PC-9 (cell line): ENCODE data around the gene XXYLT1. TPM values are rescaled to one million over a fixed set of nuclear protein-coding genes. Genes with fewer than 3 reads are reported as not detected.

ENCODE experiments used
- BruUV-seq: library from RNA; stranded (reverse); fragments of 400-500 nt; replicated peaks from 2 replicates; lab custom pipeline; 2021; lab: Mats Ljungman, UMichigan
- CTCF ChIA-PET: fragments of 300-600 bp; sonication (Branson Sonifier 250); formaldehyde crosslinking; loops from one replicate; lab custom pipeline; 2022; ENCODE audit warnings: antibody characterized with exemption; lab: Charles Lee
- POLR2A ChIA-PET: fragments of 300-600 bp; sonication (Branson Sonifier 250); formaldehyde crosslinking; loops from one replicate; lab custom pipeline; 2022; ENCODE audit warnings: antibody characterized with exemption; ENCODE audit not compliant: unreplicated experiment; lab: Charles Lee
- DNase-seq, 2 experiments: peaks; one replicate each; pipeline versions ENCODE4 v3.0.0 to v3.0.0-alpha.2; 2015 to 2022; ENCODE audit warnings: mixed read lengths in 1 of 2
- H2AFZ ChIP-seq: fragments of 200-600 bp; sonication (generic); 2 replicates; pipeline ENCODE4 v1.8.1; 2017; ENCODE audit warnings: antibody characterized with exemption
- H3F3A ChIP-seq: fragments of 200-600 bp; sonication (generic); 2 replicates; pipeline ENCODE4 v1.8.1; 2017; ENCODE audit warnings: antibody characterized with exemption, mild to moderate bottlenecking, low read depth; ENCODE audit not compliant: insufficient read depth
- H3K27ac ChIP-seq: fragments of 200-600 bp; sonication (generic); 2 replicates; pipeline ENCODE4 v1.6.1; 2016; ENCODE audit warnings: mixed run types
- H3K27me3 ChIP-seq: fragments of 200-600 bp; sonication (generic); 2 replicates; pipeline ENCODE4 v1.6.1; 2016; ENCODE audit warnings: low read depth, mixed run types; ENCODE audit not compliant: insufficient read depth
- H3K36me3 ChIP-seq: fragments of 200-600 bp; sonication (generic); 2 replicates; pipeline ENCODE4 v1.6.1; 2016; ENCODE audit warnings: low read depth, mixed run types
- H3K4me1 ChIP-seq: fragments of 200-600 bp; sonication (generic); replicated peaks from 2 replicates; pipeline ENCODE4 v1.6.1; 2016; ENCODE audit warnings: mixed run types; ENCODE audit not compliant: insufficient read depth
- H3K4me2 ChIP-seq: fragments of 200-600 bp; sonication (generic); 2 replicates; pipeline ENCODE4 v1.6.1; 2017; ENCODE audit warnings: mixed run types
- H3K4me3 ChIP-seq: fragments of 200-600 bp; sonication (generic); 2 replicates; pipeline ENCODE4 v1.6.1; 2016; ENCODE audit warnings: mixed run types
- H3K79me2 ChIP-seq: fragments of 200-600 bp; sonication (generic); 2 replicates; pipeline ENCODE4 v1.6.1; 2017; ENCODE audit warnings: low read depth, mixed run types
- H3K9me2 ChIP-seq: fragments of 200-600 bp; sonication (generic); 2 replicates; pipeline ENCODE4 v1.8.1; 2017; ENCODE audit warnings: mild to moderate bottlenecking; ENCODE audit not compliant: insufficient read depth
- H3K9me3 ChIP-seq: fragments of 200-600 bp; sonication (generic); 2 replicates; pipeline ENCODE4 v1.8.1; 2016; ENCODE audit warnings: low read depth; ENCODE audit not compliant: insufficient read depth
- H4K20me1 ChIP-seq: fragments of 200-600 bp; sonication (generic); 2 replicates; pipeline ENCODE4 v1.8.1; 2017; ENCODE audit not compliant: insufficient read depth
- EZH2 ChIP-seq: fragments of 200-600 bp; sonication (generic); IDR thresholded peaks from 2 replicates; pipeline ENCODE4 v1.8.0; 2017; ENCODE audit warnings: antibody characterized with exemption, low read depth
- intact Hi-C: fragments of 100-400 bp; cut with micrococcal nuclease; formaldehyde crosslinking; loops from one replicate; pipeline ENCODE4 v1.10.0; 2022; ENCODE audit not compliant: unreplicated experiment
- total RNA-seq: library from RNA; stranded (reverse); gene quantifications from 2 replicates; pipeline ENCODE4 v1.2.3, GENCODE V29; 2021
- TF ChIP-seq, protein P1 (sequence below): fragments of 200-600 bp; sonication (generic); conservative IDR thresholded peaks from 2 replicates; pipeline ENCODE4 v1.6.1; 2017; ENCODE audit warnings: mixed run types, antibody characterized with exemption, mild to moderate bottlenecking, moderate library complexity

The XXYLT1 gene
- total RNA-seq, 1 experiment from 2014 or later, result 13.3 TPM

DNA sequence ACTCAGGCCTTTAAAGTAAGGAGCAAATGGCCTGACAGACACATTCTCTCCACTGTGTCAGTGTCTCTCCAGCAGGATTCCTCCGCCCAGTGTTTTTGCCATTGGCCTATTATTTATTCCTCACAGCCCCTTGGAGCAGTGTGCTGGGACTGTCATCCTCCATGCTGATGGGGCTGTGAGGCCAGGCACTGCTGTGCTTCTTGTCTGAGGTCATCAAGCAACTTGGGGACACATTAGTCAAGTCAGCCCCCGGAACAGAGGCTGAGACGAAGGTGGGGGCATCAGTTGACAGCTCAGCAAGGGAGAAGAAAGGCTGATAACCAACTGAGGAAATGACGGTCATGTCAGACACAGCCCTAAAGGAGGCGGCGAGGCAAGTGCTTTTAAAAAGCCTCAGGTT is 67.4 kb downstream of the XXYLT1 start:
- no peak for TF ChIP-seq EZH2
- TF ChIP-seq, protein P1, sequence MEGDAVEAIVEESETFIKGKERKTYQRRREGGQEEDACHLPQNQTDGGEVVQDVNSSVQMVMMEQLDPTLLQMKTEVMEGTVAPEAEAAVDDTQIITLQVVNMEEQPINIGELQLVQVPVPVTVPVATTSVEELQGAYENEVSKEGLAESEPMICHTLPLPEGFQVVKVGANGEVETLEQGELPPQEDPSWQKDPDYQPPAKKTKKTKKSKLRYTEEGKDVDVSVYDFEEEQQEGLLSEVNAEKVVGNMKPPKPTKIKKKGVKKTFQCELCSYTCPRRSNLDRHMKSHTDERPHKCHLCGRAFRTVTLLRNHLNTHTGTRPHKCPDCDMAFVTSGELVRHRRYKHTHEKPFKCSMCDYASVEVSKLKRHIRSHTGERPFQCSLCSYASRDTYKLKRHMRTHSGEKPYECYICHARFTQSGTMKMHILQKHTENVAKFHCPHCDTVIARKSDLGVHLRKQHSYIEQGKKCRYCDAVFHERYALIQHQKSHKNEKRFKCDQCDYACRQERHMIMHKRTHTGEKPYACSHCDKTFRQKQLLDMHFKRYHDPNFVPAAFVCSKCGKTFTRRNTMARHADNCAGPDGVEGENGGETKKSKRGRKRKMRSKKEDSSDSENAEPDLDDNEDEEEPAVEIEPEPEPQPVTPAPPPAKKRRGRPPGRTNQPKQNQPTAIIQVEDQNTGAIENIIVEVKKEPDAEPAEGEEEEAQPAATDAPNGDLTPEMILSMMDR, result no peak
- BruUV-seq, result no TSS peak
- H3K4me1 ChIP-seq, result peaks cover 12% of the 10 kb centered on the region
- no peak overlapping the region for H3K27ac ChIP-seq
- H3K79me2 ChIP-seq, result no peaks in the 10 kb centered on the region
- H3K4me3 ChIP-seq, result no peak overlapping the region
- no peaks in the 10 kb centered on the region for H3K9me3 ChIP-seq
- peaks cover under 1% of the 10 kb centered on the region; the same call in 1 of the 2 replicates for H3F3A ChIP-seq
- H3K36me3 ChIP-seq, result no peaks in the 10 kb centered on the region
- DNase-seq, result no peak
- CTCF ChIA-PET, result no interaction called here
- POLR2A ChIA-PET, result no interaction called here
- no peaks in the 10 kb centered on the region for H3K27me3 ChIP-seq
- H3K4me2 ChIP-seq, result no peak overlapping the region
- H2AFZ ChIP-seq, result no peak overlapping the region
- H3K9me2 ChIP-seq, result no peaks in the 10 kb centered on the region
- intact Hi-C loops, result no loop called here
- H4K20me1 ChIP-seq, result no peaks in the 10 kb centered on the region

DNA sequence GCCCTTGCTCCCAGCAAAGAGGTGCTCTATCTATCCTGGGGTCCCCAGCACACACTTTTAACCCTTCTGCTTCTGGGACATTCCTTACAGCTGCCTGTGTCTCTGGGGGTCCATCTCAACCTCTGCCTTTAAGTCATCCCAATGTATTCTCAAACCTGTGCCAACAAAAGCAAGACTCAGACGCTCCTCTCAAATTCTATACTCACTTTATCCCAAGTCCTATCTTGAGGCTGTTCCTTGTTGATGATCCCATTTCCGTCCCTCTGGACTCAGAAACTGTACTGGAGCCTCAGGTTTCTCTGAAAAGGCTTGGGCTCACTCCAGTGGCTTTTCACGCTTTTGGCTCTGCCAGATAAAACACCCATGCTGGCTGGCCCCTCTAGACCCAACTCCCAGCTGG is 69.7 kb downstream of the XXYLT1 start:
- no peak for TF ChIP-seq EZH2
- TF ChIP-seq, protein P1, result no peak
- no peaks in the 10 kb centered on the region for H3K9me3 ChIP-seq
- H4K20me1 ChIP-seq, result no peaks in the 10 kb centered on the region
- CTCF ChIA-PET, result no interaction called here
- POLR2A ChIA-PET, result no interaction called here
- H3K36me3 ChIP-seq, result no peaks in the 10 kb centered on the region
- no peak overlapping the region for H3K4me2 ChIP-seq
- BruUV-seq, result no TSS peak
- intact Hi-C loops, result no loop called here
- H3K9me2 ChIP-seq, result no peaks in the 10 kb centered on the region
- DNase-seq, result no peak
- H3K4me3 ChIP-seq, result no peak overlapping the region
- H3F3A ChIP-seq, result peaks cover 14% of the 10 kb centered on the region; the same call in 1 of the 2 replicates
- no peaks in the 10 kb centered on the region for H3K79me2 ChIP-seq
- H3K4me1 ChIP-seq, result peaks cover 26% of the 10 kb centered on the region
- no peaks in the 10 kb centered on the region for H3K27me3 ChIP-seq
- no peak overlapping the region for H3K27ac ChIP-seq
- no peak overlapping the region for H2AFZ ChIP-seq

DNA sequence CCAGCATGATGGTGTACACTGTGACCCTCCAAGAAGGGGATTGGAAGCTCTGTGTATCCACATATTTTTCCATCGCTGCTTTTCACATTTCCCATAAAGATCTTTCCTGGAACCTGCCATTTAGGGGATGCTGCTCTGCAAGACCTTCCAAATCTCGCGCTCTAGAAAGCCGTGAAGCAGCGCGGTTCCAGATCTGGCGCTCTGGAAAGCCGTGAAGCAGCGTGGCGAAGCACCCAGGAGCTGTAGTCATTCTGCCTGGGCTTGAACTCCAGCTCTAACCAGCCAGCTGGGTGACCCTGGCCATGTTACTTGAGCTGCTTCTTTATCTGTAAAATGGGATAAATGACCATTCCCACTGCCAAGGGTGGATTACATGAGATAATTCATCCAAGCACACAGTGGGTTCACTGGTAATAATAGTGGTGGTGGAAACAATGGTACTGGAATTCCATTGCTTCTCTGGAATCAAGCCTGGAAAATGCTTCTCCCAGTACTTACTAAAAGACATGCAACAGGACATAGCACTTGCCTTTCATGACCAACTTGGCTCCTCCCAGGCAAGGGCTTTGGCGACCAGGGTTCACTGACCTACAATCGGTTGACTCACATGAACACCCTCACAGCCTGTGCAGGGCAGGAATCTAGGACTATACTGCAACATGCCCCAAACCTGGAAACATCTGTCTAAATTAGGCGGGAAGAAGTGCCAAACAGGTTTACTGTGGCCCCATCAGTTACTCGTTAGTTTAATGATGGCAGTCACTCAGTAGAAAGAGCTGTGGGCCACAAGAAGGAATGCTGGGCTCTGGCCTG is 70.7 kb downstream of the XXYLT1 start:
- CTCF ChIA-PET, result no interaction called here
- Histone ChIP-seq H4K20me1 (no peaks in the 10 kb centered on the region), H2AFZ (no peak overlapping the region), H3K4me2 (no peak overlapping the region), H3K27me3 (no peaks in the 10 kb centered on the region), H3K27ac (no peak overlapping the region), H3K79me2 (no peaks in the 10 kb centered on the region), H3K36me3 (no peaks in the 10 kb centered on the region), H3K9me2 (no peaks in the 10 kb centered on the region), H3K9me3 (no peaks in the 10 kb centered on the region), H3K4me1 (peaks cover 27% of the 10 kb centered on the region), H3F3A (peaks cover 14% of the 10 kb centered on the region; the same call in 1 of the 2 replicates), H3K4me3 (no peak overlapping the region)
- BruUV-seq, result no TSS peak
- intact Hi-C loops, result no loop called here
- no peak for DNase-seq
- no peak for TF ChIP-seq EZH2
- TF ChIP-seq, protein P1, result no peak
- POLR2A ChIA-PET, result no interaction called here
